ENCODE data around the gene GOT1.

Gene GOT1

DNA sequence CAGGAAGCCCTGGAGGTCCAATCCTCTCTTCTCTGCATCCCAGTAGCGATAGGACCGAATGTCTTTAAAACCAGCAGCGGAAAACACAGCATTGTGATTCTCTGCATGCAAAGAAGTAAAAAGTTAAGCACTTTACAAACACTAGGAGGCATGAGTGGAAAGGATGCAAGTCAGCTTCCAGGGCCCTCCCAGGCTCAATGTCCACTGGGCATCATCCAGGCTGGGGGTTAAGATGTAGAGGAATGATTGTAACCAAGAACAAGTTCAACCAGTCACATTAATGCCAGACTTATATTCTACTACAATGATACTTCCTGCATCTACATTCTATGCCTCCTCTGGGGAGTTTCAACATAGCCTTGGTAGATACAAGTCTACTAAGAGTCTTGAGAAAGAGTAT lies 24.3 kb downstream of the GOT1 start:
- peaks cover 55% of the 10 kb centered on the region for H3K36me3 ChIP-seq (ENCODE audit: insufficient read depth, low read length)

DNA sequence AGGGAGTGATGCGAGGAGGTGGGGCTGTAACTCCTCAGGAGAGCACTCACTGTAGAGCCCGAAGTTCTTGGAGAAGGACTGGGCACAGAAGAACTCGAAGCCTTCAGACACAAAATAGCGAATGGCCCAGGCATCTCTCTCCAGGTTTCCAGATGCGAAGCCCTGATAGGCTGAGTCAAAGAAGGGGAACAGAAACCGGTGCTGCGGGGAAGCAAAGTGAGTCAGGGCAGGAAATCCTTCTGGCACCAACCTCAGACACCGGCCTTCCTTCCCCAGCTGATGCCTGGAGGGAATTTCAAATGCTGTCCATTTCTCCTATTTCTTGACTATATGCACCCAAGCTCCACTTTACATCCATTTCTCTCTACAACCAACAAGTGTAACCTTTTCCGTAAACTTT lies 26.8 kb downstream of the GOT1 start:
- Histone ChIP-seq H3K36me3 (ENCODE audit: insufficient read depth, low read length) (peaks cover 59% of the 10 kb centered on the region), H2AFZ (ENCODE audit: low read depth, low read length) (no peak overlapping the region), H3K9me3 (ENCODE audit: low read length) (peaks cover 3% of the 10 kb centered on the region), H3K4me1 (ENCODE audit: insufficient read depth, low read length) (no peaks in the 10 kb centered on the region), H3K27me3 (ENCODE audit: insufficient read depth, low read length) (no peaks in the 10 kb centered on the region), H3K4me3 (ENCODE audit: low read length) (no peak overlapping the region)

More for the DNA sequence above, 24.3 kb downstream of the GOT1 start:
- no peak overlapping the region for H3K4me3 ChIP-seq (ENCODE audit: low read length)
- H3K9me3 ChIP-seq (ENCODE audit: low read length), result peaks cover 3% of the 10 kb centered on the region
- H3K4me1 ChIP-seq (ENCODE audit: insufficient read depth, low read length), result no peaks in the 10 kb centered on the region
- no peak overlapping the region for H2AFZ ChIP-seq (ENCODE audit: low read depth, low read length)
- no peaks in the 10 kb centered on the region for H3K27me3 ChIP-seq (ENCODE audit: insufficient read depth, low read length)

DNA sequence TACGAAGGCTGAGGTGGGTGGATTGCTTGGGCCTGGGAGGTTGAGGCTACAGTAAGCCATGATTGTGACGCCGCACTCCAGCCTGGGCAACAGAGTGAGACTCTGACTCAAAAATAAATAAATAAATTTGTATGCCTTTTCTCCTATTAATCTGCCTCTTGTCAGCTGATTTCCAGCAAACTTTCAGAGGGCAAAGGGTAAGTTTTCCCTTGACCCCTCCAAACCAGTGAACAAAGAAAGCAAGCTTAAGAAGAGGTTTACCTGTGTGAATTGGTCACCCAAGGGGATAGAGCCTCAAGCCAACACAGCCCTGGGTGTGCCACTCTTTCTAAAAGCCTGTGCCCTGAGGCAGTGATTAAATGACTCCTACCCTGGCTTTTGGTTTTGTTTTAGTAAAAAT lies 30.8 kb downstream of the GOT1 start:
- H2AFZ ChIP-seq (ENCODE audit: low read depth, low read length), result no peak overlapping the region
- peaks cover 52% of the 10 kb centered on the region for H3K36me3 ChIP-seq (ENCODE audit: insufficient read depth, low read length)
- H3K4me3 ChIP-seq (ENCODE audit: low read length), result no peak overlapping the region

DNA sequence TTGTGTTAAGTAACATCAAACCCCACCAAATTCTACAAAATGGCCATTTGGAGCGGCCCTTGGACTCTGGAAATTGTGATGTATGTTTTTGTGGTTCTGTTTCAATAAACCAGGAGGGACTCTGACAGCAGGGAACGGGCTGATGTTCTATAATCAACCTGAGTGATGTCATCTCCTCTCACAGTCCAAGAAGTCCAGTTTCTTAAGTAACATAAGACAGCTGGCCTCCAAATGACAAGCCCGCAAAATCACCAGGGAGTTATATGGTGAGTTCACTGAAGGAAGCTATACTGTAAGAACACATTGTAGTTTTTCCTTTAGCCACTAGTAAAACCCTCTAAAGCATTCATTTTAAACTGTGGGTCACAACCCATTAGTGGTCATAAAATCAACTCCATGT lies 34.0 kb downstream of the GOT1 start:
- Histone ChIP-seq H3K9me3 (ENCODE audit: low read length) (no peaks in the 10 kb centered on the region), H3K36me3 (ENCODE audit: insufficient read depth, low read length) (peaks cover 35% of the 10 kb centered on the region), H3K27me3 (ENCODE audit: insufficient read depth, low read length) (no peaks in the 10 kb centered on the region), H3K4me3 (ENCODE audit: low read length) (no peak overlapping the region), H3K4me1 (ENCODE audit: insufficient read depth, low read length) (no peaks in the 10 kb centered on the region), H2AFZ (ENCODE audit: low read depth, low read length) (no peak overlapping the region)

More for the DNA sequence above, 30.8 kb downstream of the GOT1 start:
- H3K27me3 ChIP-seq (ENCODE audit: insufficient read depth, low read length), result no peaks in the 10 kb centered on the region
- no peaks in the 10 kb centered on the region for H3K9me3 ChIP-seq (ENCODE audit: low read length)
- no peaks in the 10 kb centered on the region for H3K4me1 ChIP-seq (ENCODE audit: insufficient read depth, low read length)

- H3K27me3 ChIP-seq (ENCODE audit: insufficient read depth, low read length), result no peaks in the 10 kb centered on the region
These were observed 34.5 kb downstream of the GOT1 start for GRCh38 chr10:99395750-99396445.

GRCh38 chr10:99394761-99395386 lies 35.5 kb downstream of the GOT1 start:
- no peak overlapping the region for H3K4me3 ChIP-seq (ENCODE audit: low read length)
- H3K9me3 ChIP-seq (ENCODE audit: low read length), result no peaks in the 10 kb centered on the region
- H3K36me3 ChIP-seq (ENCODE audit: insufficient read depth, low read length), result peaks cover 30% of the 10 kb centered on the region
- no peak overlapping the region for H2AFZ ChIP-seq (ENCODE audit: low read depth, low read length)
- no peaks in the 10 kb centered on the region for H3K4me1 ChIP-seq (ENCODE audit: insufficient read depth, low read length)
- no peaks in the 10 kb centered on the region for H3K27me3 ChIP-seq (ENCODE audit: insufficient read depth, low read length)

More at GRCh38 chr10:99395750-99396445, 34.5 kb downstream of the GOT1 start:
- no peak overlapping the region for H2AFZ ChIP-seq (ENCODE audit: low read depth, low read length)
- H3K36me3 ChIP-seq (ENCODE audit: insufficient read depth, low read length), result peaks cover 31% of the 10 kb centered on the region
- H3K4me3 ChIP-seq (ENCODE audit: low read length), result no peak overlapping the region
- no peaks in the 10 kb centered on the region for H3K4me1 ChIP-seq (ENCODE audit: insufficient read depth, low read length)
- H3K9me3 ChIP-seq (ENCODE audit: low read length), result no peaks in the 10 kb centered on the region

DNA sequence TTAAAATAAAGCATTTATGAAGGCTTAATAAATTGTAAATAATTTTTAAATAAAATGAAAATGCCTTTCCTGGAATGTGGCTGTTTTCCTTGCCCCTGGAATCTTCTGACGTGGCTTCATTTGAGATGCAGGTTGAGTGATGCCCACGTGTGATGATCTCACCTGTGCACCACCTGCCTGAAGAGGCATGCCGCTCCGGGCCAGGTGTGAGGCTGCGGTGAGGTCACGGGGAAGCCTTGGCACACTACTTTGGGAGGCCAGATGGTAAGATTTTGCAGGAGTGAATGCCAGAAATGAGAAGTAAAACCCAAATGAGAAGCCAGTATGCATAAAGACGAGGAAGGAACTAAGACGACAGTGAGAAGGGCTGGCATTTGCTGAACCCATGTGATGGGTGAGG lies 36.2 kb downstream of the GOT1 start:
- Histone ChIP-seq H3K27me3 (ENCODE audit: insufficient read depth, low read length) (no peaks in the 10 kb centered on the region), H3K9me3 (ENCODE audit: low read length) (no peaks in the 10 kb centered on the region), H3K36me3 (ENCODE audit: insufficient read depth, low read length) (peaks cover 24% of the 10 kb centered on the region), H3K4me3 (ENCODE audit: low read length) (no peak overlapping the region), H2AFZ (ENCODE audit: low read depth, low read length) (no peak overlapping the region), H3K4me1 (ENCODE audit: insufficient read depth, low read length) (no peaks in the 10 kb centered on the region)

GRCh38 chr10:99393683-99394082 lies 36.7 kb downstream of the GOT1 start:
- H3K9me3 ChIP-seq (ENCODE audit: low read length), result no peaks in the 10 kb centered on the region
- H3K36me3 ChIP-seq (ENCODE audit: insufficient read depth, low read length), result peaks cover 18% of the 10 kb centered on the region
- H2AFZ ChIP-seq (ENCODE audit: low read depth, low read length), result no peak overlapping the region
- H3K4me3 ChIP-seq (ENCODE audit: low read length), result no peak overlapping the region
- no peaks in the 10 kb centered on the region for H3K27me3 ChIP-seq (ENCODE audit: insufficient read depth, low read length)
- no peaks in the 10 kb centered on the region for H3K4me1 ChIP-seq (ENCODE audit: insufficient read depth, low read length)

DNA sequence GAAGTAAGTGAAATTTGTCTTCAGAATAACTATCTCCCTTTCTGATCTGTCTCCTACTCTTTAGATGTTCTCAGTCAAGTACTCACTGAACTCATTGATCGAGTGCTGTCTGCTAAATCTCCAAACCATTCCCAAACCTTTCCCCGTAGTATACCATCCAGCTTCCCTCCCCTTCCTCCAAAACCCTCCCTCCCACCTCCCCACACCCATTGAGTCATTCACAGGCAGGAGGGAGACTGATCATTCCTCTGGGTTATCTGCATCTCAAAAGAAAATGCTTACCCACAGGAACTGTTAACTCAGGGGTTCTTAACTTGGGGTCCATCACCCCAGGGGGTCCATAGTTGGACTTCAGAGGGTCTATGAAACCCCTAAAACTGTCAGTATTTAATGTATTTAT lies 37.4 kb downstream of the GOT1 start:
- no peak overlapping the region for H3K4me3 ChIP-seq (ENCODE audit: low read length)
- peaks cover 3% of the 10 kb centered on the region for H3K27me3 ChIP-seq (ENCODE audit: insufficient read depth, low read length)
- H3K4me1 ChIP-seq (ENCODE audit: insufficient read depth, low read length), result no peaks in the 10 kb centered on the region
- H3K36me3 ChIP-seq (ENCODE audit: insufficient read depth, low read length), result peaks cover 16% of the 10 kb centered on the region
- no peak overlapping the region for H2AFZ ChIP-seq (ENCODE audit: low read depth, low read length)
- no peaks in the 10 kb centered on the region for H3K9me3 ChIP-seq (ENCODE audit: low read length)

GRCh38 chr10:99391346-99391745 lies 39.1 kb downstream of the GOT1 start:
- no peak overlapping the region for H3K4me3 ChIP-seq (ENCODE audit: low read length)
- H3K4me1 ChIP-seq (ENCODE audit: insufficient read depth, low read length), result no peaks in the 10 kb centered on the region
- H3K27me3 ChIP-seq (ENCODE audit: insufficient read depth, low read length), result peaks cover 15% of the 10 kb centered on the region
- no peak overlapping the region for H2AFZ ChIP-seq (ENCODE audit: low read depth, low read length)
- H3K36me3 ChIP-seq (ENCODE audit: insufficient read depth, low read length), result peaks cover 5% of the 10 kb centered on the region
- no peaks in the 10 kb centered on the region for H3K9me3 ChIP-seq (ENCODE audit: low read length)

- Histone ChIP-seq H3K4me1 (ENCODE audit: insufficient read depth, low read length) (peaks cover 4% of the 10 kb centered on the region), H3K27me3 (ENCODE audit: insufficient read depth, low read length) (peaks cover 17% of the 10 kb centered on the region), H2AFZ (ENCODE audit: low read depth, low read length) (no peak overlapping the region), H3K4me3 (ENCODE audit: low read length) (no peak overlapping the region), H3K9me3 (ENCODE audit: low read length) (no peaks in the 10 kb centered on the region), H3K36me3 (ENCODE audit: insufficient read depth, low read length) (no peaks in the 10 kb centered on the region)
These were observed 40.5 kb downstream of the GOT1 start for GRCh38 chr10:99389729-99390480.

DNA sequence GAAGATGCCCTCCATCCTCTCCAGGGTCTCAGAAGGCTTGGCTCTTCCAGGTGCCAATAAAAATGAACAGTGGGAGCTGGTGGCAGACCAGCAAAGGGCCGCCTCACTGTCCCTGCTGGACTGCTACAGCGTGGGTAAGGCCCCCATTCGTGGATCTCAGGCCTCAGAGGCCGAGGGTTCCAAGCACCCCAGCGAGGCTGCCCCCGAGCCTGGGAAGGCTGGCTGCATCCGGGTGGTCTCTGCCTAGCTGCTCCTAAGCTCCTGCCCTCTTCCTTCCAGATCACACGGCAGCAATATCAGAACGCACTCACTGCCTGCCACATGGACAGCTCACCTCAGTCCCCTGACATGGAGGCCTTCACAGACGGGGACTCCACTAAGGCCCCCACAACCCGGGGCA lies 42.9 kb downstream of the GOT1 start:
- Histone ChIP-seq H3K36me3 (ENCODE audit: insufficient read depth, low read length) (no peaks in the 10 kb centered on the region), H2AFZ (ENCODE audit: low read depth, low read length) (no peak overlapping the region), H3K9me3 (ENCODE audit: low read length) (no peaks in the 10 kb centered on the region), H3K4me3 (ENCODE audit: low read length) (no peak overlapping the region), H3K4me1 (ENCODE audit: insufficient read depth, low read length) (peaks cover 4% of the 10 kb centered on the region), H3K27me3 (ENCODE audit: insufficient read depth, low read length) (peaks cover 19% of the 10 kb centered on the region)

GRCh38 chr10:99387071-99387470 lies 43.4 kb downstream of the GOT1 start:
- Histone ChIP-seq H3K27me3 (ENCODE audit: insufficient read depth, low read length) (peaks cover 19% of the 10 kb centered on the region), H2AFZ (ENCODE audit: low read depth, low read length) (no peak overlapping the region), H3K4me1 (ENCODE audit: insufficient read depth, low read length) (peaks cover 4% of the 10 kb centered on the region), H3K4me3 (ENCODE audit: low read length) (no peak overlapping the region), H3K36me3 (ENCODE audit: insufficient read depth, low read length) (no peaks in the 10 kb centered on the region), H3K9me3 (ENCODE audit: low read length) (no peaks in the 10 kb centered on the region)
